Keratinocyte (primary cell): ENCODE measurements around the gene DLG2. TPM values are rescaled to one million over a fixed set of nuclear protein-coding genes. Genes with fewer than 3 reads are reported as not detected.

ENCODE experiments used
- DNase-seq: peaks from one replicate; pipeline ENCODE4 v3.0.0-alpha.2; 2011; ENCODE audit warnings: low read depth, missing footprints, low spot score
- FAIRE-seq: peaks from 2 replicates; lab custom pipeline; 2011; peaks lifted over from hg19 to GRCh38; lab: Jason Lieb, UNC
- H2AFZ ChIP-seq: 2 replicates; pipeline ENCODE4 v1.6.0; 2012; ENCODE audit warnings: low read length, control low read depth, inconsistent platforms; ENCODE audit not compliant: control insufficient read depth
- H3K27ac ChIP-seq: 2 replicates; pipeline ENCODE4 v1.5.1; 2011; ENCODE audit warnings: low read length; ENCODE audit not compliant: control insufficient read depth, insufficient read depth
- H3K27me3 ChIP-seq: 3 replicates; pipeline ENCODE4 v1.6.0; 2011; ENCODE audit warnings: low read length; ENCODE audit not compliant: control insufficient read depth, insufficient read depth; ENCODE audit errors: extremely low read depth
- H3K36me3 ChIP-seq, 2 experiments: 2 replicates in 1 of 2; 3 replicates in 1 of 2; pipeline ENCODE4 v1.5.1; 2011; ENCODE audit warnings: low read length in 2 of 2, mild to moderate bottlenecking in 1 of 2; ENCODE audit not compliant: control insufficient read depth in 2 of 2, insufficient read depth in 2 of 2; ENCODE audit errors: extremely low read depth in 1 of 2
- H3K4me1 ChIP-seq: 3 replicates; pipeline ENCODE4 v1.5.1; 2011; ENCODE audit warnings: low read length; ENCODE audit not compliant: control insufficient read depth, insufficient read depth; ENCODE audit errors: extremely low read depth
- H3K4me2 ChIP-seq: 3 replicates; pipeline ENCODE4 v1.6.0; 2011; ENCODE audit warnings: low read depth, low read length; ENCODE audit not compliant: control insufficient read depth, insufficient read depth; ENCODE audit errors: extremely low read depth
- H3K4me3 ChIP-seq, 3 experiments: fragments of 200-600 bp in 1 of 3; sonication (generic) in 1 of 3; 2 replicates in 2 of 3; 3 replicates in 1 of 3; pipeline ENCODE4 v1.5.1; 2011 to 2016; ENCODE audit warnings: low read length in 3 of 3, mild to moderate bottlenecking in 3 of 3, control low read depth in 2 of 3, inconsistent platforms in 1 of 3, low read depth in 1 of 3, mixed read lengths in 1 of 3, mixed run types in 1 of 3, moderate library complexity in 1 of 3; ENCODE audit not compliant: control insufficient read depth in 2 of 3, insufficient read depth in 2 of 3; ENCODE audit errors: extremely low read depth in 1 of 3
- H3K79me2 ChIP-seq: 2 replicates; pipeline ENCODE4 v1.6.0; 2012; ENCODE audit warnings: low read length; ENCODE audit not compliant: control insufficient read depth, insufficient read depth
- H3K9ac ChIP-seq: 3 replicates; pipeline ENCODE4 v1.6.0; 2011; ENCODE audit warnings: low read length; ENCODE audit not compliant: control insufficient read depth, insufficient read depth; ENCODE audit errors: extremely low read depth
- H3K9me1 ChIP-seq: 3 replicates; pipeline ENCODE4 v1.6.0; 2011; ENCODE audit warnings: low read length; ENCODE audit not compliant: control insufficient read depth, insufficient read depth; ENCODE audit errors: extremely low read depth
- H3K9me3 ChIP-seq: 2 replicates; pipeline ENCODE4 v1.5.1; 2012; ENCODE audit warnings: low read depth, low read length; ENCODE audit not compliant: control insufficient read depth
- H4K20me1 ChIP-seq: 3 replicates; pipeline ENCODE4 v1.6.0; 2011; ENCODE audit warnings: low read length; ENCODE audit not compliant: control insufficient read depth, insufficient read depth; ENCODE audit errors: extremely low read depth
- CTCF ChIP-seq, 3 experiments: IDR thresholded peaks in 1 of 3; conservative IDR thresholded peaks in 1 of 3; optimal IDR thresholded peaks in 1 of 3; 2 replicates in 2 of 3; 3 replicates in 1 of 3; pipeline versions ENCODE3 to v1.5.1; 2011; ENCODE audit warnings: low read length in 3 of 3, mild to moderate bottlenecking in 3 of 3, moderate library complexity in 2 of 3, control low read depth in 1 of 3, inconsistent platforms in 1 of 3; ENCODE audit not compliant: insufficient read depth in 2 of 3; ENCODE audit errors: extremely low read depth in 1 of 3
- EZH2 ChIP-seq: IDR thresholded peaks from one replicate; pipeline ENCODE4 v1.6.1; 2012; ENCODE audit warnings: inconsistent platforms, mild to moderate bottlenecking, low read length, moderate library complexity
- dilution Hi-C: fragments of 300-500 bp; cut with MboI; formaldehyde crosslinking; loops from one replicate; pipeline ENCODE4 v1.7.0; 2020; ENCODE audit warnings: low sequenced_read_pairs; ENCODE audit not compliant: extremely low pct_ligation_motif_present
- polyA plus RNA-seq, 5 experiments: library from polyadenylated mRNA; depleted of rRNA in 3 of 5; stranded (reverse) in 3 of 5; stranded (forward) in 1 of 5; unstranded in 1 of 5; fragments of >200 nt; gene quantifications; 1 replicate in 1 of 5; 2 replicates in 3 of 5; 3 replicates in 1 of 5; pipeline versions ENCODE4 v1.2.1 to v1.2.3, GENCODE V29; 2011 to 2012; ENCODE audit warnings: missing spikeins in 2 of 5, low read depth in 1 of 5, low replicate concordance in 1 of 5

The DLG2 gene
- polyA plus RNA-seq, 1 donor (not counting 4 experiments of a cell fraction or from before 2014, with no cell fraction given), result 0.55 TPM

GRCh38 chr11:85279267-85279666 is 347.9 kb downstream of the DLG2 start:
- dilution Hi-C loops, result no loop called here
- Histone ChIP-seq H3K4me1 (no peaks in the 10 kb centered on the region), H3K27ac (no peak overlapping the region), H2AFZ (no peak overlapping the region), H3K9ac (no peak overlapping the region), H4K20me1 (no peaks in the 10 kb centered on the region), H3K4me3 (no peak overlapping the region), H3K9me3 (no peaks in the 10 kb centered on the region), H3K9me1 (no peaks in the 10 kb centered on the region), H3K4me2 (no peak overlapping the region), H3K27me3 (no peaks in the 10 kb centered on the region), H3K36me3 (no peaks in the 10 kb centered on the region), H3K79me2 (no peaks in the 10 kb centered on the region)
- FAIRE-seq (no peak), DNase-seq (no peak)
- TF ChIP-seq EZH2 (no peak), CTCF (optimal IDR thresholded peaks at IDR 0.05 in 1 of 3, IDR thresholded peaks at IDR 0.05 in 1 of 3, conservative IDR thresholded peaks at IDR 0.05 in 1 of 3; ENCODE audit: extremely low read depth in 1 of 3, insufficient read depth in 2 of 3, low read length in 3 of 3) (no peak)

- dilution Hi-C loops, result no loop called here
- no peak overlapping the region for H2AFZ ChIP-seq
- H3K9me3 ChIP-seq, result no peaks in the 10 kb centered on the region
- H3K9me1 ChIP-seq, result no peaks in the 10 kb centered on the region
- no peak overlapping the region for H3K4me3 ChIP-seq
- no peaks in the 10 kb centered on the region for H3K79me2 ChIP-seq
- no peaks in the 10 kb centered on the region for H4K20me1 ChIP-seq
- DNase-seq (no peak), FAIRE-seq (no peak)
- no peaks in the 10 kb centered on the region for H3K36me3 ChIP-seq
- no peaks in the 10 kb centered on the region for H3K27me3 ChIP-seq
- H3K27ac ChIP-seq, result no peak overlapping the region
- H3K9ac ChIP-seq, result no peak overlapping the region
- no peaks in the 10 kb centered on the region for H3K4me1 ChIP-seq
- no peak overlapping the region for H3K4me2 ChIP-seq
- no peak for TF ChIP-seq EZH2
- TF ChIP-seq CTCF (optimal IDR thresholded peaks at IDR 0.05 in 1 of 3, IDR thresholded peaks at IDR 0.05 in 1 of 3, conservative IDR thresholded peaks at IDR 0.05 in 1 of 3; ENCODE audit: extremely low read depth in 1 of 3, insufficient read depth in 2 of 3, low read length in 3 of 3), result no peak
Observed at GRCh38 chr11:85277693-85278092, 349.5 kb downstream of the DLG2 start.
